Keratinocyte (primary cell): Measurements from ENCODE around the gene ATG4B.

Experiments used
- EZH2 ChIP-seq: IDR thresholded peaks from one replicate; pipeline ENCODE4 v1.6.1; 2012; ENCODE audit warnings: inconsistent platforms, mild to moderate bottlenecking, low read length, moderate library complexity
- TF ChIP-seq, protein P1 (sequence below), 3 experiments: IDR thresholded peaks in 1 of 3; conservative IDR thresholded peaks in 1 of 3; optimal IDR thresholded peaks in 1 of 3; 2 replicates in 2 of 3; 3 replicates in 1 of 3; pipeline versions ENCODE3 to v1.5.1; 2011; ENCODE audit warnings: low read length in 3 of 3, mild to moderate bottlenecking in 3 of 3, moderate library complexity in 2 of 3, control low read depth in 1 of 3, inconsistent platforms in 1 of 3; ENCODE audit not compliant: insufficient read depth in 2 of 3; ENCODE audit errors: extremely low read depth in 1 of 3

DNA sequence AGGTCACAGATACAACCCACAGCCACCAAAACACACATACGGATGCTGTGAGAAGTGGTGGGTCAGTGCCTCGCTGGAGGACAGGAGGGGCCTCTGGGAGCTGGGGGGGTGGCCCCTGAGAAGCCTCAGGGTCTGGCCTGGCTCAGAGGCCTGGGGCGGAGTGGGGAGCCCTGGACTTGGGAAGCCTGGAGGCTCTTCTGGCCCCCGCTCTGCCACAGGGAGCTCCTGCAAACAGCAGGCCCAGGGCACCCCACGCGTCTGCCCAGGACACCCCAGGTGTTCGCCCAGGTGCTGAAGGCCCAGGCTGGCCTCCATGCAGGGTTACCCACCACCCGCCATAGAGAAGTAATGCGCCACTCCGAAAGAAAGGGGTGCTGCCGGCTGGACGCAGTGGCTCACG, 26.4 kb upstream of the ATG4B start:
- TF ChIP-seq, protein P1, sequence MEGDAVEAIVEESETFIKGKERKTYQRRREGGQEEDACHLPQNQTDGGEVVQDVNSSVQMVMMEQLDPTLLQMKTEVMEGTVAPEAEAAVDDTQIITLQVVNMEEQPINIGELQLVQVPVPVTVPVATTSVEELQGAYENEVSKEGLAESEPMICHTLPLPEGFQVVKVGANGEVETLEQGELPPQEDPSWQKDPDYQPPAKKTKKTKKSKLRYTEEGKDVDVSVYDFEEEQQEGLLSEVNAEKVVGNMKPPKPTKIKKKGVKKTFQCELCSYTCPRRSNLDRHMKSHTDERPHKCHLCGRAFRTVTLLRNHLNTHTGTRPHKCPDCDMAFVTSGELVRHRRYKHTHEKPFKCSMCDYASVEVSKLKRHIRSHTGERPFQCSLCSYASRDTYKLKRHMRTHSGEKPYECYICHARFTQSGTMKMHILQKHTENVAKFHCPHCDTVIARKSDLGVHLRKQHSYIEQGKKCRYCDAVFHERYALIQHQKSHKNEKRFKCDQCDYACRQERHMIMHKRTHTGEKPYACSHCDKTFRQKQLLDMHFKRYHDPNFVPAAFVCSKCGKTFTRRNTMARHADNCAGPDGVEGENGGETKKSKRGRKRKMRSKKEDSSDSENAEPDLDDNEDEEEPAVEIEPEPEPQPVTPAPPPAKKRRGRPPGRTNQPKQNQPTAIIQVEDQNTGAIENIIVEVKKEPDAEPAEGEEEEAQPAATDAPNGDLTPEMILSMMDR (optimal IDR thresholded peaks at IDR 0.05 in 1 of 3, IDR thresholded peaks at IDR 0.05 in 1 of 3, conservative IDR thresholded peaks at IDR 0.05 in 1 of 3; ENCODE audit: extremely low read depth in 1 of 3, insufficient read depth in 2 of 3, low read length in 3 of 3): no peak
- no peak for TF ChIP-seq EZH2
